ENCODE data around the gene KHDRBS1.
A peak's percentile ranks its signal among the peaks of the same experiment; 100 is the strongest.
"Not testable (repeated sequence)": the region's sequence is repeated elsewhere in the genome, so short reads cannot be mapped to it uniquely, and the experiment has no call there.

KHDRBS1 gene

GRCh38 chr1:32066489-32066873, 52.8 kb downstream of the KHDRBS1 start:
- no peak for DNase-seq

- DNase-seq = no peak
Observed at GRCh38 chr1:32068957-32069588, 55.4 kb downstream of the KHDRBS1 start.

- no peak for DNase-seq
Observed at GRCh38 chr1:32071758-32072621, 58.3 kb downstream of the KHDRBS1 start.

DNA sequence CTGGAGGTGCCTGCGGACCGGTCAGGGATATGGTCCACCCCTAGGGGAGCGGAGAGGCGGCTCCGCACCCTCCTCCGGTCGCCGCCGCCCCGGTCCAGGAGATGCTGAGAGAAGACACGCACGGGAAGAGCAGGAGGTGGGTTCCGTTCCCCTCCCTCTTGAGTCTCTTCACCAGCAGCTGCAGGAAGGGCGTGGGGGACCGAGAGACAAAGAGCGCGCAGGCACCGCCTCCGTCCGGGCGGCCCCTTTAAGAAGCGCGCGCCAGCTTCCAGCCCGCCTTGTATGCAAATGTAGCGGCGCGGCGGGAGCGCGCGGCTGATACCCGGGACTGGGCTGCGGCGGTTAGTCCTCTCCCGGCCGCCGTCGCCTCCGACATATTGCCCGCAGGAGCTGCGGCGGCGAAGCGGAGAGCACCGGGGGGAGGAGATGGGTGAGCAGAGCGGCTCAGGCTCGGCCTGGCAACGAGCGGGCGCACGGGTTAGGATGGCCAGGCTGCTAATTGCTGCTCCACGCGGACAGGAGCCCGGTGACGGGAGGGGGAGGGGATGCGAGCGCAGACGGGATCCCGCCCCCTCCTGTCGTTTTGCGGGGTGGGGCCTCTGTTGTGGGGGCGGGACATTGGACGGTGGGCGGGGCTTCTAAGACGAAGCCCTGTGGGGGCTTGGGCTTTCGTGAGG, 59.1 kb downstream of the KHDRBS1 start, which contains the start of gene TMEM39B:
Gene TMEM39B (plus strand): TSS at position 318 of the 677 bp plus-strand sequence. CDS start 109 bp downstream, at position 427.
- DNase-seq = peak; percentile 95

GRCh38 chr1:32073299-32074229, 59.9 kb downstream of the KHDRBS1 start:
- DNase-seq = no peak

- DNase-seq = no peak
Observed at GRCh38 chr1:32074841-32075240, 61.2 kb downstream of the KHDRBS1 start.

DNA sequence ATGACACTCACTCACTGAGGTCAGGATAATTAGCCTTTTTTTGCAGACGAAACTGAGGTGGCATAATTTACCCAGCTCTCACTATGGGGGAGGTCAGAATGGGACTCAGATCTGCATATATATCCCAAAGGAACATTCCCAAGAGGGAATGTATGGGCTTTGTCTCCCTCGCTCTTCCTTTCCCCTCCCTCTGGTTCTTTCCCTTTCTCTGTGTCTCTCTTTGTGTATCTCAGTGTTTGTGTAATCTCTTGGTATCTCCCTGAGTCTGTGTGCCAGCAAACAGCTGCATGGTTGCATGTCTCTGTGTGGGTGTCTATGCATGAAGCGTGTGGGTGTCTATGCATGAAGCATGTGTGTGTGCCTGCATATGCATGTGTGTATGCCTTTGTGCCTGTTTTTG, 63.8 kb downstream of the KHDRBS1 start:
- DNase-seq = no peak

DNA sequence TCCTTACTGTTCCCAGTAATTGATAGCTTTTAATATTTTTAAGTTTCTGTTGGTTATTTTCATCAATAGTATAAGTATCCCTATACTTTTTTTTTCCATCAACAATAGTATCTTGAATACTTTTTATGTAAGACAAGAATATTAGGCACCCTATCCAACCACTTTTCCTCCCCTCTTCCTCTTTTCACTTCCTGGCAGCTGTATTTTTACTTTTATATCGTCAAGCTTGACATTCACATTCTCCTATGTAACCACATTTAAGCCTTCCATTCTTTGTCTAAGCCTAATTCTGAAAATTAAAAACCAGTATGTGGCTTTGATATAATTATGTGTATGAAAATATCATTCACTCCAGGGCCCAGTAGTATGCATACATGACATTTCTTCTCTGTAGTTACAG, 68.4 kb downstream of the KHDRBS1 start:
- no peak for DNase-seq

DNA sequence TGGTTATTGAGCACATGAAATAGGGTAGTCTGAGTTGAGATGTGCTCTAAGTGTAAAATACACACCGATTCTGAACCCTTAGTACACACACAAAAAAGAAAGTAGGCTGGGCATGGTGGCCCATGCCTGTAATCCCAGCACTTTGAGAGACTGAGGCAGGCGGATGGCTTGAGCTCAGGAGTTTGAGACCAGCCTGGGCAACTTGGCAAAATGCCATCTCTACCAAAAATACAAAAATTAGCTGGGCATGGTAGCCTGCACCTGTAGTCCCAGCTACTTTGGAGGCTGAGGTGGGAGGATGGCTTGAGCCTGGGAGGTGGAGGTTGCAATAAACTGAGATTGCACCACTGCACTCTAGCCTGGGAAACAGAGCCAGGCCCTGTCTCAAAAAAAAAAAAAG, 72.7 kb downstream of the KHDRBS1 start:
- DNase-seq = not testable (repeated sequence)

DNA sequence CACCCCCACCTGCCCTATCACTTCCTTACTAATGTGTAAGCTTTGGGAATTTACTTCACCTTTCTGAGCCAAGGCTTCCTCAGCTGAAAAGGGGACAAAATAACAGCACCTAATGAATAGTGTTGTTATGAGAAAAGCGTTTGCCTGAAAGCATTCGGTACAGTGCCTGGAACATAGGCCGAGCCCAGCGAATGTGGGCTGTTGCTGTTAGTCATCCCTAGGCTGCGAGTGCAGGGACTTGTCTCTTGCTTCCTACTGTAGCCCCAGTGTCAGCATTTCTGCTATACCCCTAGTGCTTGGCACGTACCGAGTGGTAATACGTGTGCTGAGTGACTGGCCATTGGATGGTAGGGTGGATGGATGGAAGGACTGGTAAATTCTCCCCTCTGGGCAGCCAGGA, 77.5 kb downstream of the KHDRBS1 start:
- no peak for DNase-seq

- DNase-seq = no peak
Observed at GRCh38 chr1:32091591-32091990, 77.9 kb downstream of the KHDRBS1 start.

All from activated CD8-positive, alpha-beta memory T cell treated with anti-CD3 and anti-CD28 coated beads, Interleukin-2, amount 50 U/mL, for 48 hours (primary cell).